Mesendoderm (in vitro differentiated cells): Measurements from ENCODE around the gene UGT2B15. TPM values are rescaled to one million over a fixed set of nuclear protein-coding genes. Genes with fewer than 3 reads are reported as not detected.
A peak's percentile ranks its signal among the peaks of the same experiment; 100 is the strongest.
"Not testable (repeated sequence)": the region's sequence is repeated elsewhere in the genome, so short reads cannot be mapped to it uniquely, and the experiment has no call there.

ENCODE experiments used
- DNase-seq: peaks from one replicate; pipeline ENCODE4 v3.0.0; 2013
- H2AK5ac ChIP-seq: 2 replicates; pipeline ENCODE4 v1.6.1; 2013; ENCODE audit warnings: low read length, inconsistent platforms
- H2BK120ac ChIP-seq: 2 replicates; pipeline ENCODE4 v1.6.1; 2013; ENCODE audit warnings: low read depth, mild to moderate bottlenecking, low read length, moderate library complexity, mixed read lengths
- H2BK15ac ChIP-seq: replicated peaks from 2 replicates; pipeline ENCODE4 v1.6.1; 2013; ENCODE audit warnings: low read depth, mild to moderate bottlenecking, moderate library complexity
- H2BK5ac ChIP-seq: 2 replicates; pipeline ENCODE4 v1.6.1; 2013; ENCODE audit warnings: low read length, inconsistent platforms
- H3K18ac ChIP-seq: 2 replicates; pipeline ENCODE4 v1.6.1; 2013; ENCODE audit warnings: mild to moderate bottlenecking, low read length, mixed read lengths
- H3K23ac ChIP-seq: one replicate; pipeline ENCODE4 v1.6.1; 2013; ENCODE audit warnings: low read length
- H3K27ac ChIP-seq: 2 replicates; pipeline ENCODE4 v1.5.1; 2013; ENCODE audit warnings: low read depth, mild to moderate bottlenecking, inconsistent platforms, low read length, moderate library complexity
- H3K27me3 ChIP-seq: 2 replicates; pipeline ENCODE4 v1.6.1; 2013; ENCODE audit warnings: low read length, control low read depth, mild to moderate bottlenecking, inconsistent platforms; ENCODE audit not compliant: insufficient read depth, poor library complexity
- H3K36me3 ChIP-seq: 2 replicates; pipeline ENCODE4 v1.6.1; 2013; ENCODE audit warnings: low read length, inconsistent platforms; ENCODE audit not compliant: control insufficient read depth, insufficient read depth
- H3K4ac ChIP-seq: one replicate; pipeline ENCODE4 v1.6.1; 2013; ENCODE audit warnings: low read depth, mild to moderate bottlenecking, low read length, moderate library complexity
- H3K4me1 ChIP-seq: 2 replicates; pipeline ENCODE4 v1.6.1; 2013; ENCODE audit warnings: low read depth, low read length, inconsistent platforms; ENCODE audit not compliant: control insufficient read depth
- H3K4me2 ChIP-seq: 2 replicates; pipeline ENCODE4 v1.6.1; 2013; ENCODE audit warnings: low read length
- H3K4me3 ChIP-seq: 2 replicates; pipeline ENCODE4 v1.5.1; 2013; ENCODE audit warnings: mild to moderate bottlenecking, low read length
- H3K56ac ChIP-seq: one replicate; pipeline ENCODE4 v1.6.1; 2013; ENCODE audit warnings: low read length
- H3K79me1 ChIP-seq: 2 replicates; pipeline ENCODE4 v1.6.1; 2013; ENCODE audit warnings: low read length, inconsistent platforms
- H3K79me2 ChIP-seq: 2 replicates; pipeline ENCODE4 v1.6.1; 2013; ENCODE audit warnings: mild to moderate bottlenecking, low read length; ENCODE audit not compliant: control insufficient read depth, insufficient read depth
- H3K9ac ChIP-seq: 2 replicates; pipeline ENCODE4 v1.6.1; 2013; ENCODE audit warnings: low read length, inconsistent platforms
- H4K5ac ChIP-seq: one replicate; pipeline ENCODE4 v1.6.1; 2013; ENCODE audit warnings: low read length
- H4K8ac ChIP-seq: one replicate; pipeline ENCODE4 v1.6.1; 2013; ENCODE audit warnings: low read depth, mild to moderate bottlenecking, control low read depth, low read length, moderate library complexity
- WGBS: extraction: QIAGEN DNeasy Blood & Tissue Kit; methylation state at CpG from one replicate; pipeline ENCODE4 v1.1.7; 2013; ENCODE audit warnings: low lambda C conversion rate, missing lambda C conversion rate; ENCODE audit not compliant: insufficient coverage; ENCODE audit errors: extremely low coverage; 5-methylcytosine and 5-hydroxymethylcytosine counted together
- polyA plus RNA-seq, 2 experiments: library from polyadenylated mRNA; stranded (reverse); fragments of 200-250 nt; gene quantifications; one replicate each; pipeline ENCODE4 v1.2.3, GENCODE V29; 2013

Gene UGT2B15
- polyA plus RNA-seq (2013, experiment 1 of 2), result 0.04 TPM
- polyA plus RNA-seq (2013, experiment 2 of 2), result 0.06 TPM

- H3K4me3 ChIP-seq, H3K79me1 ChIP-seq, H2BK120ac ChIP-seq, DNase-seq, H3K27me3 ChIP-seq, H3K9ac ChIP-seq, H4K8ac ChIP-seq, H3K27ac ChIP-seq, H2BK15ac ChIP-seq, H3K23ac ChIP-seq, H3K36me3 ChIP-seq, H3K56ac ChIP-seq, H2BK5ac ChIP-seq, H2AK5ac ChIP-seq, H3K4ac ChIP-seq, H3K18ac ChIP-seq, H3K4me1 ChIP-seq, H4K5ac ChIP-seq, H3K79me2 ChIP-seq, H3K4me2 ChIP-seq: not testable (repeated sequence)
- no CpG with 5 or more reads among the region's 1 CpG for WGBS
Observed at GRCh38 chr4:68670479-68670939, at the start of gene UGT2B15. TSS of gene UGT2B15 (minus strand) at chr4:68670652. CDS start at chr4:68670618, 34 bp downstream.

DNA sequence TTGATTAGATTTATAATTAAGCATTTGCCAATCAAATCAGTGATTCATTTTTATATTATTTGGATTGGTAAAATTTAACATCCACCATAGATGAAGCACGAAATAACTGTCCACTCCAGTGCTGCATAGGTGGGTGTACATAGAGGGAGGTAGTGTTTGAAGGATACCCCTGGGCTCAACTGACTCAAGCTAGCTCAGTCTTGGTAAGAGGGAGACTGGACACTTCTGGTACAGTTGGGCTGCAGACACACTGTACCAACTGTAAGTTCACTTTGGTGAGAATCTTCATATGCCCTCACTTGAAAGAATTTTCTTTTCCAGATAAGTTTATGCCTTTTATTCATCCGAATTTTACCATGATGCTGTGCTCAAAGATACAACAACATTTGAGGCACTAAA lies 48.6 kb upstream of the UGT2B15 start:
- Histone ChIP-seq H2BK120ac (no peak overlapping the region), H4K8ac (no peak overlapping the region), H3K4me1 (peaks cover 4% of the 10 kb centered on the region), H2BK15ac (no peak overlapping the region), H3K56ac (no peak overlapping the region), H3K4me2 (no peak overlapping the region), H3K4me3 (no peak overlapping the region), H3K23ac (no peak overlapping the region), H3K4ac (no peak overlapping the region), H3K18ac (no peak overlapping the region), H2AK5ac (no peak overlapping the region), H3K9ac (no peak overlapping the region), H3K27ac (no peak overlapping the region), H3K27me3 (no peaks in the 10 kb centered on the region), H4K5ac (no peak overlapping the region), H3K36me3 (no peaks in the 10 kb centered on the region), H2BK5ac (no peak overlapping the region), H3K79me2 (no peaks in the 10 kb centered on the region), H3K79me1 (no peaks in the 10 kb centered on the region)
- no peak for DNase-seq
- no CpG with 5 or more reads among the region's 2 CpGs for WGBS

DNA sequence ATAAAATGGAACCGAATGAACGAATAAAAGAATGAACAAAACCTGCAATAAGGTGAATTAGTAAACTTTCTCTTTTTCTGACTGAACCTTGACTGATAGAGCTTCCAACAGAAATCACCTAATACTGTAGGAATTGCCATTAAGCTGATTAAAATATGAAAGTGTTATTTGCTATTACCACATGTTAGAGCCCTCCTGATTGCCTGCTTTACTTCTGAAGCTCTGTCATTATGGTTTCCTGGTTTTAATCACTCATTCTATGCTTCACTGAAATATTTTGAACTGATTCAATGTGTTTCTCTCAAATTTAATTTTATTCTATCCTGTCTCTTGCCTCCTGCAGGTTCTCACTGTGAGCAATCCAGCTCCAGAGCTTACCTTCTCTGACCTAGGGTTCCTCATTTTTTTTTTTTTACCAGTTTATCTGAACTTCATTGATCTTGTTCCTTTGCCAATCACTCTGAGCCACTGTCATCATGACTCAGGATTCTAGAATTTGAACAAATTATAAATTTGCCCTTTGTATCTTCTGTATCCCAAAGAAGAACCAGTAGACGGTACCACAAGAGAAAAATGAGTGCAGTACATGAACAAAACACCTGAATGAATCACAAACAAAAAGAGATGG lies 48.1 kb upstream of the UGT2B15 start:
- Histone ChIP-seq H3K27ac (no peak overlapping the region), H3K23ac (no peak overlapping the region), H2AK5ac (no peak overlapping the region), H3K4me3 (no peak overlapping the region), H3K4me1 (peaks cover 4% of the 10 kb centered on the region), H3K4ac (no peak overlapping the region), H2BK15ac (no peak overlapping the region), H2BK5ac (no peak overlapping the region), H3K27me3 (no peaks in the 10 kb centered on the region), H3K79me2 (no peaks in the 10 kb centered on the region), H3K56ac (no peak overlapping the region), H4K8ac (no peak overlapping the region), H3K9ac (no peak overlapping the region), H2BK120ac (no peak overlapping the region), H3K79me1 (no peaks in the 10 kb centered on the region), H3K36me3 (no peaks in the 10 kb centered on the region), H3K18ac (no peak overlapping the region), H4K5ac (no peak overlapping the region), H3K4me2 (no peak overlapping the region)
- DNase-seq, result no peak
- no CpG with 5 or more reads among the region's 3 CpGs for whole genome bisulfite sequencing

- Histone ChIP-seq H3K4me1 (peaks cover 4% of the 10 kb centered on the region), H3K4me2 (no peak overlapping the region), H2BK15ac (no peak overlapping the region), H3K56ac (no peak overlapping the region), H4K5ac (no peak overlapping the region), H2BK120ac (no peak overlapping the region), H3K4ac (no peak overlapping the region), H2BK5ac (no peak overlapping the region), H4K8ac (no peak overlapping the region), H3K79me1 (no peaks in the 10 kb centered on the region), H3K9ac (no peak overlapping the region), H3K36me3 (no peaks in the 10 kb centered on the region), H3K18ac (no peak overlapping the region), H3K27me3 (no peaks in the 10 kb centered on the region), H2AK5ac (no peak overlapping the region), H3K4me3 (no peak overlapping the region), H3K79me2 (no peaks in the 10 kb centered on the region), H3K27ac (no peak overlapping the region), H3K23ac (no peak overlapping the region)
- no CpG with 5 or more reads among the region's 1 CpG for WGBS
- no peak for DNase-seq
Observed at GRCh38 chr4:68717999-68718398, 47.5 kb upstream of the UGT2B15 start.

DNA sequence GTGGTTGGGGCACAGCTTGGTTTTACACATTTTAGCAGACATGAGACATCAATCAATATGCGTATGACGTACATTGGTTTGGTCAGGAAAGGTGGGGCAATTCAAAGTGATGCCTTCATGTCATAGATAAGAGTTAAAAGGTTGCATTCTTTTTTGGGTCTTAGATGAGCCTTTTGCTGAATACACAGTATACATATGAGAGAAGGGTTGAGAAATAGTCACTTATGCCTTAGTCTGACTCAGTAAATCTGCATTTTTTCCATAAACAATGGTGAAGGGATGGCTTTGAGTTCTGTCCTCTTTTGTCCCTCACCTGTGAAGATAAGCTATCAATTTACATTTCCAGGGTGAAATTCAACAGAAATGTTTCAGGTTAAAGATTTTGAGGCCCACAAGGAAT lies 43.9 kb upstream of the UGT2B15 start:
- Histone ChIP-seq H3K79me2 (no peaks in the 10 kb centered on the region), H3K27ac (no peak overlapping the region), H3K4me2 (no peak overlapping the region), H3K4me1 (peaks cover 4% of the 10 kb centered on the region), H2AK5ac (no peak overlapping the region), H2BK5ac (no peak overlapping the region), H4K8ac (no peak overlapping the region), H3K56ac (peak overlapping the region; percentile 22), H2BK120ac (no peak overlapping the region), H3K18ac (no peak overlapping the region), H3K4me3 (no peak overlapping the region), H3K23ac (no peak overlapping the region), H3K9ac (no peak overlapping the region), H4K5ac (no peak overlapping the region), H3K36me3 (no peaks in the 10 kb centered on the region), H3K79me1 (no peaks in the 10 kb centered on the region), H2BK15ac (no peak overlapping the region), H3K27me3 (no peaks in the 10 kb centered on the region), H3K4ac (no peak overlapping the region)
- no CpG with 5 or more reads among the region's 2 CpGs for WGBS
- DNase-seq, result peak; percentile 50

GRCh38 chr4:68712207-68712606 lies 41.8 kb upstream of the UGT2B15 start:
- no peak overlapping the region for H3K4me2 ChIP-seq
- no peak overlapping the region for H2BK5ac ChIP-seq
- H4K5ac ChIP-seq, result no peak overlapping the region
- no peak overlapping the region for H3K27ac ChIP-seq
- no peaks in the 10 kb centered on the region for H3K79me2 ChIP-seq
- H3K4ac ChIP-seq, result no peak overlapping the region
- no peak overlapping the region for H2BK120ac ChIP-seq
- H3K56ac ChIP-seq, result no peak overlapping the region
- no peak overlapping the region for H3K4me3 ChIP-seq
- H2BK15ac ChIP-seq, result no peak overlapping the region
- H2AK5ac ChIP-seq, result no peak overlapping the region
- no peak for DNase-seq
- peaks cover 4% of the 10 kb centered on the region for H3K4me1 ChIP-seq
- H3K18ac ChIP-seq, result no peak overlapping the region
- no peaks in the 10 kb centered on the region for H3K27me3 ChIP-seq
- no CpG with 5 or more reads among the region's 3 CpGs for WGBS
- H3K79me1 ChIP-seq, result no peaks in the 10 kb centered on the region
- no peak overlapping the region for H3K23ac ChIP-seq
- no peak overlapping the region for H4K8ac ChIP-seq
- no peak overlapping the region for H3K9ac ChIP-seq
- no peaks in the 10 kb centered on the region for H3K36me3 ChIP-seq
